Sciatic nerve (tissue), 2 donors: ENCODE measurements around the gene PSMD8. TPM values are rescaled to one million over a fixed set of nuclear protein-coding genes. Genes with fewer than 3 reads are reported as not detected.
"Not testable (repeated sequence)": the region's sequence is repeated elsewhere in the genome, so short reads cannot be mapped to it uniquely, and the experiment has no call there.

Experiments used
- ATAC-seq: fragments of 200-7000 bp; cut with Tn5 transposase; one replicate; pipeline ENCODE4 v1.9.1; 2020; ENCODE audit warnings: mild to moderate bottlenecking, moderate library complexity
- DNase-seq: peaks from one replicate; pipeline ENCODE4 v3.0.0-alpha.2; 2020; ENCODE audit warnings: low spot score
- intact Hi-C: fragments of 100-400 bp; cut with DNase I; formaldehyde crosslinking; loops from one replicate; pipeline ENCODE4 v1.14.2; 2022
- total RNA-seq: library from RNA; stranded (reverse); fragmentation: NEBNext Ultra II Directional; extraction: Animal tissue kit (Norgen Biotek cat#: 25700); gene quantifications from one replicate; pipeline ENCODE4 v1.2.1, GENCODE V29; 2021
- donor health status: DM: no; HTN: no; CAD: no.
- donor health status: DM: no; HTN: no; CAD: no.

Gene PSMD8
- total RNA-seq, 1 donor from 2014 or later: 78.2 TPM

GRCh38 chr19:38360839-38361631 is 13.3 kb upstream of the PSMD8 start:
- ATAC-seq: no peak
- DNase-seq: no peak
- intact Hi-C loops: loop anchor here (10.0 kb wide), 1 partner anchor 916 kb away; no protein-coding TSS in a partner anchor

- ATAC-seq: peak; percentile 86
- intact Hi-C loops: loop anchor here (10.0 kb wide), 1 partner anchor 917 kb away; no protein-coding TSS in a partner anchor
- DNase-seq: peak; percentile 74
These were observed 12.7 kb upstream of the PSMD8 start for GRCh38 chr19:38361633-38362075.

DNA sequence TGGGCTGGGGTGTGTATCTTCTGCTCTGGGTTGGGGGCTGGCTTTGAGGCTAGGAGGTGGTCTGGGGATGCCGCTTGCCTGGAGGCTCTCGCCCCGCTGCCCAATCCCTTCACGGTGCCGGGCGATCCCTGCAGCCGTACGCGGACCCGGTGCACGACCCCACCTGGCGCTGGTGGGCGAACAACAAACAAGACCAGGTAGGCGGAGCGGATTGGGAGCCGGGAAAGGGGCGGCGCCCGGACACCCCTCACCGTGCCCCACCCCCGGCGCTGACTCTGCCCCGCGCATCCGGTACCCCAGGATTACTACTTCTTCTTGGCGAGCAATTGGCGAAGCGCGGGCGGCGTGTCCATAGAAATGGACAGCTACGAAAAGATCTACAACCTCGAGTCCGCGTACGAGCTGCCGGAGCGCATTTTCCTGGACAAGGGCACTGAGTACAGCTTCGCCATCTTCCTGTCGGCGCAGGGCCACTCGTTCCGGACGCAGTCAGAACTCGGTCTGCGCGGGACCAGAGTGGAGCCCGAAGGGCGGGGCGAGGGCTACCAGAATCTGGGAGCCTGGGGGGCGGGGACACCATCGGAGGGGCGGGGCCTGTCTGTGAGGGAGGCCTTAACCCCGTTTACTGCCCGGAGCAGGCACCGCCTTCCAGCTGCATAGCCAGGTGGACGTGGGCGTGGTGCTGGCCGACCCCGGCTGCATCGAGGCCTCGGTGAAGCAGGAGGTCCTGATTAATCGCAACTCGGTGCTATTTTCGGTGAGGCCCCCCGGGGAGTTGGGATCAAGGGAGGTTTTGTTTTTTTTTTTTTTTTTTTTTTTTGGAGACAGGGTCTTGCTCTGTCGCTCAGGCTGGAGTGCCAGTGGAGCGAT is 12.1 kb upstream of the PSMD8 start:
- DNase-seq: peak; percentile 85
- intact Hi-C loops: loop anchor here (10.0 kb wide), 1 partner anchor 918 kb away; no protein-coding TSS in a partner anchor
- ATAC-seq: peak; percentile 73

- intact Hi-C loops: loop anchor here (10.0 kb wide), 1 partner anchor 918 kb away; no protein-coding TSS in a partner anchor
- not testable (repeated sequence) for DNase-seq, ATAC-seq
These were observed 11.3 kb upstream of the PSMD8 start for GRCh38 chr19:38362946-38363688.

- intact Hi-C loops: loop anchor here (10.0 kb wide), 1 partner anchor 922 kb away; no protein-coding TSS in a partner anchor
- no peak for ATAC-seq
- no peak for DNase-seq
These were observed 7.3 kb upstream of the PSMD8 start for GRCh38 chr19:38367041-38367440.

- ATAC-seq (no peak), DNase-seq (no peak)
- intact Hi-C loops: loop anchor here (10.0 kb wide), 1 partner anchor 925 kb away; no protein-coding TSS in a partner anchor
These were observed 4.8 kb upstream of the PSMD8 start for GRCh38 chr19:38369584-38369983.

DNA sequence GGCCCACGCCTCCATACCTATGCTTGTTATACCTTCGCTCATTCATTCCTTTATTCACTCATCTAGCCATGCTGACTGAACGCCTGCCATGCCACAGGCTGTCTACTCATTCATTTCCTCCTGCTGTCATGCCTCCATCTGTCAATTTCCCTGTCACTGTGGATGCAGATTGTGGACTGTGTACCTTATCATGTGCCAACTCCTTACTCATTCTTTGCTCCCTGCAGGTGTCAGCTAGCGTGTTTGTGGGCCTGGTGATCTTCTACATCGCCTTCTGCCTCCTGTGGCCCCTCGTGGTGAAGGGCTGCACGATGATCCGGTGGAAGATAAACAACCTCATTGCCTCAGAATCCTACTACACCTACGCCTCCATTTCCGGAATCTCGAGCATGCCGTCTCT is 4.1 kb upstream of the PSMD8 start:
- DNase-seq: no peak
- intact Hi-C loops: no loop called here
- ATAC-seq: no peak

DNA sequence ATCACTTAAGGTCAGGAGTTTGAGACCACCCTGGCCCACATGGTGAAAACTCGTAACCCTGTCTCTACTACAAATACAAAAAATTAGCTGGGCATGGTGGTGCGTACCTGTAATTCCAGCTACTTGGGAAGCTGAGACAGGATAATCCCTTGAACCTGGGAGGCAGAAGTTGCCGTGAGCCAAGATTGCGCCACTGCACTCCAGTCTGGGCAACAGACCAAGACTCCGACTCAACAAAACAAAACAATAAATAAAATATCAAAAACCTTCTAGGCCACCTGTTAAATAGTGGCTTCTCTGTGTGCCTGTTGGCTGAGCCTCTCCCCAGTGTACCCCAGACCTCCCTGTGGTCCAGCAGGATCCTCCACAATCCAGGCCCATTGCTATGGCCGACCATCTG is 3.3 kb upstream of the PSMD8 start:
- intact Hi-C loops: no loop called here
- ATAC-seq (no peak), DNase-seq (no peak)

- DNase-seq: no peak
- no peak for ATAC-seq
- intact Hi-C loops: no loop called here
These were observed 452 bp upstream of the PSMD8 start for GRCh38 chr19:38373907-38374331.

- ATAC-seq (no peak), DNase-seq (no peak)
- intact Hi-C loops: no loop called here
These were observed 725 bp downstream of the PSMD8 start for GRCh38 chr19:38375098-38375493.

GRCh38 chr19:38375748-38376147 is 1.4 kb downstream of the PSMD8 start:
- ATAC-seq: no peak
- intact Hi-C loops: no loop called here
- DNase-seq: no peak

DNA sequence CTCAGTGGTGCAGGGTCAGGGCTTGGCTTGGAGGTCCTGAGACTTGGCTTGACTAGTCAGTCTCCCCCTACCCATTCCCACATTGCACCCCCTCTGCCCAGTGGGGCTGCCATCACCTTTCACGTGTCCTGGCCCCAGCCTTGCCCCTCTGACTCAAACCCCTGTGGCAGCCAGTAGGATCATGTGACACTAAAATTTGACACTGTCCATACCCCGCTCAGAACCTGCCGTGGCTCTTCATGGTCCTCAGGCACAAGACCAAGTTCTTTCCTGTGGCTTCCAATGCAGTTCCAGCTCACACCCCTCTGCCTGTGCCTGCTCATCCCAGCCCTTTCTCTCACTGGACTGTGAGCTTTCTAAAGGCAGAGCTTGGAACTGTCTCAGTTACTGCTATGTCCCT is 2.2 kb downstream of the PSMD8 start:
- DNase-seq: no peak
- intact Hi-C loops: no loop called here
- ATAC-seq: no peak

GRCh38 chr19:38377052-38377451 is 2.7 kb downstream of the PSMD8 start:
- no peak for DNase-seq
- intact Hi-C loops: no loop called here
- ATAC-seq: no peak

DNA sequence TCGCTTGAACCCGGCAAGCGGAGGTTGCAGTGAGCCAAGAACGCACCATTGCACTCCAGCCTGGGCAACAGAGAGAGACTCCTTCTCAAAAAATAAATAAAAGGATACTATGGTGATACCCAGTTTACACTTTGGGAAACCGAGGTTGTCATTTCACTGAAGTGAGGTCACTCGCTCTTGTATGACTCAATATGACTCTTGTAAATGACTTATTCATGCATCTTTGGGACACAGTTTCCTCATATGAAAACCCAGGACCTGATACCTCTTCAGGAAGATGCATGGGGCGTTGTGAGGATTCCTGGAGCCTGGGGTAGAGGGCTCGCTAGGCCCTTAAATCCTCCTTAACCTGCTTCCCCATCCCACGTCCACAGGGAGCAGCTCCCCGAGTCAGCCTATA is 4.5 kb downstream of the PSMD8 start:
- ATAC-seq (no peak), DNase-seq (no peak)

GRCh38 chr19:38381138-38381537 is 6.8 kb downstream of the PSMD8 start:
- DNase-seq: no peak
- no peak for ATAC-seq
- intact Hi-C loops: no loop called here

More for the DNA sequence above, 4.5 kb downstream of the PSMD8 start:
- intact Hi-C loops: no loop called here

DNA sequence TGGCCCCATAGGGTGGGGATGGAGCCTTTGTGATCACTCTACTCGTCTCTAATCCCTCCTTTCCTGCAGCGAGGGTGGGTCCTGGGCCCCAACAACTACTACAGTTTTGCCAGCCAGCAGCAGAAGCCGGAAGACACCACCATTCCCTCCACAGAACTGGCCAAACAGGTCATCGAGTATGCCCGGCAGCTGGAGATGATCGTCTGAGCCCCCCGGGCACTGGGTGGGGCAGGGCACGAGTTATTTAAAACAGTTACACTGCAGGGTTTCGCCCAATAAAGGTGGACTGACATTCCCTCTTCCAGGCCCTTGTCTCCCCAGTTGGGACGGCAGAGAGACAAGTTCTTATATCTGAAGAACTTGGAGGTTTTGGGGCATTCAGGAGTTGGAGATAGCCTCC is 8.8 kb downstream of the PSMD8 start:
- no peak for ATAC-seq

GRCh38 chr19:38383743-38384142 is 9.4 kb downstream of the PSMD8 start:
- intact Hi-C loops: no loop called here
- DNase-seq: no peak
- no peak for ATAC-seq

More for the DNA sequence above, 8.8 kb downstream of the PSMD8 start:
- no peak for DNase-seq
- intact Hi-C loops: no loop called here

DNA sequence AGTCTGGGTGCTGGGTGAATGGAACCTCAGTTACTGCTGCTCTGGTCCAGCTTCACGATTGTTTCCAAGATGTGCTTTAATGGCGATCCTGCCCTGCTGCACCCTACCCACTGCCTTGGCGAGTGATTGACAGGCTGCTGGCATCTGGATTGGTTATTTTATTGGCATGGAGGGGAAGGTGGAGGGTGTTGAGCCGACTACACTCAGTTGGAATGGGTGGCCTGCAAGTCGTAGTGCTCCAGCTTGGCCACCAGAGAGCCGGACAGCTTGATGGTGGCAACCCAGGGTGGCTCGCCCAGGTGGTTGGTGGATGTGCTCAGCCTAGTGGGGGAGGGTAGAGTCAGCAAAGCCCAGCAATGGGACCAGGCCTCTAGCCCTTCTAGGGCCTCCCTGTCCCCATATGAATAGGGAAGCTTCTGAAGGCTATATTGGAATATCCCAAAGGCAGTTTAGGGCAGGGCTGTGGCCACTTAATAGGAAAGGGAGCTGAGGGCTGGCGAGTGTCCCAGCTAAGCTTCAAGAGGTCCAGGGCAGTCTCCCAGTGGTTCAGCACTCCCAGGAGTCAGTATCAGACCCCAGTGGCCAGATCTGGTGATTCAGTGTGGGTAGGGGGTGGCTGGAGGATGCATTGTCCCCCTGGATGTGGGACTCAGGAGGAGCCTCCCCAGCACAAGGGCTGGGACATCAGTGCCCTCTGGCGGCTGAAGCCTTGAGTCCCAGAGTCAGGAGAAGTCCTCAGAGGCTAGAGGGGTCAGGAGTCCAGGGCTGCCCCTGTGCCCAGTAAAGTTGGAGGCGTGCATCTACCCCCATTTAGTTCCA is 10.0 kb downstream of the PSMD8 start:
- intact Hi-C loops: no loop called here
- ATAC-seq (no peak), DNase-seq (no peak)
